Measurements from ENCODE around the gene PRR5L. TPM values are rescaled to one million over a fixed set of nuclear protein-coding genes. Genes with fewer than 3 reads are reported as not detected.

The PRR5L gene
- total RNA-seq, 2 experiments from 2014 or later = 7.0 to 8.1 TPM

DNA sequence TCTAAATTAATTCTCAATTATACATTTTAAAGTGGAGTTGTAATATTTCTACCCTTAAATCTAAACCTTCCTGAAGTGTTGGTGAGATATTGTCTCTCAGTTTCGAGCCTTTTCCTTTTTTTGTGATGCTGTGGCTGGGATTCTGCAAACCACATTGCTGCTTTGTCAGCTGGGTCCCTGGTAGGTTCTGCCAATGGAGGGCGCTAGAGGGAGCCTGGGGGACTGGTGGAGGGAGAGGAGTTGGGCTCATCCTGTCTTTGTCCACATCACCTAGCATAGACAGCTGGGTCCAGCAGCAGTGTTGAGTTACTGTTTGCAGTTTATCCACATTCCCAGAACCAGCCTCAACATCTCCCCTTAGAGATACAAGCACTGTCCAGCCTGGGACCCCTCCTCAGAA, 173.0 kb downstream of the PRR5L start:
- Mint-ChIP-seq H3K9me3 (no peaks in the 10 kb centered on the region), H3K36me3 (ENCODE audit: low read depth) (no peaks in the 10 kb centered on the region), H3K4me1 (ENCODE audit: low read depth) (no peaks in the 10 kb centered on the region), H3K27ac (no peak overlapping the region), H3K27me3 (no peaks in the 10 kb centered on the region), H3K4me3 (no peak overlapping the region)
- intact Hi-C loops (cut with micrococcal nuclease) = no loop called here
- DNase-seq = peak; percentile 42
- TF ChIP-seq, protein P1, sequence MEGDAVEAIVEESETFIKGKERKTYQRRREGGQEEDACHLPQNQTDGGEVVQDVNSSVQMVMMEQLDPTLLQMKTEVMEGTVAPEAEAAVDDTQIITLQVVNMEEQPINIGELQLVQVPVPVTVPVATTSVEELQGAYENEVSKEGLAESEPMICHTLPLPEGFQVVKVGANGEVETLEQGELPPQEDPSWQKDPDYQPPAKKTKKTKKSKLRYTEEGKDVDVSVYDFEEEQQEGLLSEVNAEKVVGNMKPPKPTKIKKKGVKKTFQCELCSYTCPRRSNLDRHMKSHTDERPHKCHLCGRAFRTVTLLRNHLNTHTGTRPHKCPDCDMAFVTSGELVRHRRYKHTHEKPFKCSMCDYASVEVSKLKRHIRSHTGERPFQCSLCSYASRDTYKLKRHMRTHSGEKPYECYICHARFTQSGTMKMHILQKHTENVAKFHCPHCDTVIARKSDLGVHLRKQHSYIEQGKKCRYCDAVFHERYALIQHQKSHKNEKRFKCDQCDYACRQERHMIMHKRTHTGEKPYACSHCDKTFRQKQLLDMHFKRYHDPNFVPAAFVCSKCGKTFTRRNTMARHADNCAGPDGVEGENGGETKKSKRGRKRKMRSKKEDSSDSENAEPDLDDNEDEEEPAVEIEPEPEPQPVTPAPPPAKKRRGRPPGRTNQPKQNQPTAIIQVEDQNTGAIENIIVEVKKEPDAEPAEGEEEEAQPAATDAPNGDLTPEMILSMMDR (IDR thresholded peaks at IDR 0.05) = no peak
- ATAC-seq = no peak
- POLR2A ChIA-PET = interaction anchor here (1.5 kb wide), 1 partner anchor 176 kb away, joined by 4 read pairs; no protein-coding TSS in a partner anchor
- CTCF ChIA-PET = interaction anchor here (0.9 to 3.6 kb wide), 7 partner anchors 9 to 162 kb away, joined by 3 to 17 read pairs (median 3); no protein-coding TSS in a partner anchor

DNA sequence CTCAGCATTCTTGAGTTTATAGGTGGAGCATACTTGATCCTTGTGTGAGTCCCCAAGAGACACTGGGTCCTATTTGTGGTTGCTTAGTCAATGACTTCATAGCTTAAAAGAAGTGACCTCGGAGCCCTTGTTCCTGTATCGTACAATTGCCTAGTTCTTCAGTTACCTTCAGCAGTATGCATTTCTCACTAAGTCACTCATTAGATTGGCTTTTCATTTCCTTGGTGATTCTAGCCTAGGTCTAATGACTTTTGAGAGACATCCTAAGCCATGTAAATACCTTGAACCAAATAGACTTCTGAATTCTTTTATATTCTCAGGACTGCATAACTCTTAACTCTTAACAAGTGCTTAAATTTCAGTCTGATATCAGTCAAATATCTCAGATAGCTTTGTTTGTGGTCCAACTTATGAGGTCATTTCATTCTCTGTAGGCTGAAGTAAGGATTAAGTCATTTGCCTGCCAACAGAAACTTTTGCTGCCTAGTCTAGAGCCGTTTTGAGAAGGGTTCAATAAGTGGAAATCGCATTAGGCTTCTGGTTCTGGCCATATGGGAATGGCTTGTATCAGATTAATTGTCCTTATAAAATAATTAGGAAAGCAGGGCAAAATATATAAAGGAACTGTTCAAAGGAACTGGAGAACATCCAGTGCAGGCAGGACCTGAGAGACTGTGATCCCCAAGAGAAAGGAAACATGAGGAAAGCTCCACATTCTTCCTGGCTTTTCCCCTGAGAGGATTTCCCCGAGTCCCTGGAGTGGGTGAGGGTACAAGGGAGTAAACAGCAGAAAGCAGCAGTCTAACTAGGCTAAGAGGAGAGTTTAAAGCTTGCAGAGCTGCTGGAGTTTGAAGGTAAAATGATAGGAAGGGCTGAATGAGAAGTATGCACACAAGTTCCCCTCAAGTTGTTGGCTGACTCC, 174.1 kb downstream of the PRR5L start:
- intact Hi-C loops (cut with micrococcal nuclease) = no loop called here
- no peak overlapping the region for H3K27ac Mint-ChIP-seq
- no peaks in the 10 kb centered on the region for H3K27me3 Mint-ChIP-seq

DNA sequence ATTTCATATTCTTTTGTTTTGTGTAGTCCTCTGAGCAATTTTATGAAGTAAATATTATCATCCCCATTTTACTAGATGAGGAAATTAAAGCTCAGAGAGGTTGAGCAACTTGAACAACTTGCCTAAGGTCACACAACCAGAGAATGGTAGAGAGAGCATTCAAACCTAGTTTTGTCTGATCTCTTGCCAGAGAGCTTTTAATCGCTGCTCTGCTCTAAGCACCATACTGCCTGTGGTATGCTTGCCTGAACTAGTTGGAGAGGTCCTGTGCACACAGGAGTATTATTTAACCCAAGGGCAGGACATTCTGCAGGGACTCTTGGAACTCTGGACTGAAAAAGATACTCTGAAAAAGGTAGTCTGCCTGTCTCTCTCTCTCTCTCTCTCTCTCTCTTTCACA, 175.5 kb downstream of the PRR5L start:
- H3K4me3 Mint-ChIP-seq = no peak overlapping the region
- ChIA-PET POLR2A (no interaction called here), CTCF (interaction anchor here (0.9 to 1.6 kb wide), 3 partner anchors 119 to 179 kb away, joined by 3 to 7 read pairs (median 4); partner anchors contain the start of gene PRR5L)
- no peak overlapping the region for H3K27ac Mint-ChIP-seq
- no peaks in the 10 kb centered on the region for H3K9me3 Mint-ChIP-seq
- ATAC-seq (no peak), DNase-seq (no peak)
- H3K27me3 Mint-ChIP-seq = no peaks in the 10 kb centered on the region
- TF ChIP-seq, protein P1 (IDR thresholded peaks at IDR 0.05) = no peak
- intact Hi-C loops (cut with micrococcal nuclease) = no loop called here
- no peaks in the 10 kb centered on the region for H3K4me1 Mint-ChIP-seq (ENCODE audit: low read depth)
- peaks cover 2% of the 10 kb centered on the region for H3K36me3 Mint-ChIP-seq (ENCODE audit: low read depth)

More for the DNA sequence above, 174.1 kb downstream of the PRR5L start:
- ATAC-seq (no peak), DNase-seq (no peak)
- Mint-ChIP-seq H3K9me3 (no peaks in the 10 kb centered on the region), H3K36me3 (ENCODE audit: low read depth) (no peaks in the 10 kb centered on the region), H3K4me1 (ENCODE audit: low read depth) (no peaks in the 10 kb centered on the region), H3K4me3 (no peak overlapping the region)
- ChIA-PET CTCF (interaction anchor here (0.9 to 3.6 kb wide), 6 partner anchors 8 to 178 kb away, joined by 3 to 17 read pairs (median 6); no protein-coding TSS in a partner anchor), POLR2A (no interaction called here)
- TF ChIP-seq, protein P1 (IDR thresholded peaks at IDR 0.05) = no peak

DNA sequence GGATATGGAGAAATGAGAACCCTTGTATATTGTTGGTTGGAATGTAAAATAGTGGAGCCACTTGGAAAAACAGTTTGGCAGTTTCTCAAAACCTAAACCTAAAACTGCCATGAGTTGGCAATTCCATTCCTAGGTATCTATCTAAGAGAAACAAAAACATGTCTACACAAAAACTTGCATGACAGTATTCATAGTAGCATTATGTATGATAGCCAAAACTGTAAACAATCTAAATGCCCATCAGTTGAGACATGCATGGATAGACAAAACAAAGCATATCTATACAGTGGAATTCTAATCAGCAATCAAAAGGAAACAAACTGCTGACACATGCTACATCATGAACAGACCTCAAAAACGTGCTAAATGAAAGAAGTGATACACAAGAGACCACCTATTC, 179.1 kb downstream of the PRR5L start:
- Mint-ChIP-seq H3K9me3 (no peaks in the 10 kb centered on the region), H3K36me3 (ENCODE audit: low read depth) (peaks cover 2% of the 10 kb centered on the region), H3K4me1 (ENCODE audit: low read depth) (no peaks in the 10 kb centered on the region), H3K4me3 (no peak overlapping the region), H3K27ac (no peak overlapping the region), H3K27me3 (no peaks in the 10 kb centered on the region)
- TF ChIP-seq, protein P1 (IDR thresholded peaks at IDR 0.05) = no peak
- CTCF ChIA-PET = interaction anchor here (1.4 to 1.5 kb wide), 2 partner anchors 18 to 272 kb away, joined by 3 to 5 read pairs; no protein-coding TSS in a partner anchor
- intact Hi-C loops (cut with micrococcal nuclease) = loop anchor here (5.0 kb wide), 1 partner anchor 123 kb away; no protein-coding TSS in a partner anchor
- ATAC-seq = no peak
- POLR2A ChIA-PET = no interaction called here
- no peak for DNase-seq

All from activated CD8-positive, alpha-beta T cell treated with anti-CD3 and anti-CD28 coated beads for 36 hours (primary cell).